ENCODE data around the gene PDGFC. TPM values are rescaled to one million over a fixed set of nuclear protein-coding genes. Genes with fewer than 3 reads are reported as not detected.

The PDGFC gene
- polyA plus RNA-seq, 3 donors: 2.5 to 5.0 (median 4.9) TPM

DNA sequence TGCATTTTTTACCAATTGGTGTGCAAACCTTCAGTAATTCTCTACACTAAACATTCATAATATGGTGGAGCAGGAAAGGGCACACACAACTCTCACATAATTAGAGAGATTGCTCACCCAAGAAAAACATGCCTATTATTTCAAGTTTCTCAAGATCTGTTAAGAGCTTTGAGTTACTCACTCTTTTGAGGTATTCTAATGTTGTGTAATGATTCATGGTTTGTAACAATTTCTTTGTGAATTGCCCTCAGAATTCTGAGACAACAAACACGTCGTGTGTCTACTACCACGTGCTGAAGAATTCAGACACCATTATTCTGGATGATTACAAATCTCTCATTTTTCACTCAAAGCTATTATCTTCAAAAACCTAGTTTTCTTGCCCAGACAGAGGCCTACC is 82.8 kb downstream of the PDGFC start:
- H3K27me3 ChIP-seq (ENCODE audit: control insufficient read depth in 2 of 2, insufficient read depth in 2 of 2, low read length in 2 of 2): no peaks in the 10 kb centered on the region
- no peak for TF ChIP-seq CTCF (IDR thresholded peaks at IDR 0.05)

GRCh38 chr4:156886481-156886880 is 85.1 kb downstream of the PDGFC start:
- H3K27me3 Mint-ChIP-seq (ENCODE audit: low read depth in 3 of 3): peaks cover 0 to 2% (median 0%) of the 10 kb centered on the region in 3 donors
- Histone ChIP-seq H3K9me3 (replicated peaks in 1 of 2; ENCODE audit: control insufficient read depth in 1 of 2, insufficient read depth in 1 of 2, low read length in 2 of 2) (peaks cover 0 to 3% of the 10 kb centered on the region in 2 donors), H3K79me2 (ENCODE audit: insufficient read depth, low read length) (no peaks in the 10 kb centered on the region), H3K27me3 (ENCODE audit: control insufficient read depth in 2 of 2, insufficient read depth in 2 of 2, low read length in 2 of 2) (no peaks in the 10 kb centered on the region), H3K9ac (ENCODE audit: insufficient read depth, low read length, poor library complexity, severe bottlenecking) (no peak overlapping the region), H3K36me3 (replicated peaks in 1 of 2; ENCODE audit: control insufficient read depth in 1 of 2, insufficient read depth in 2 of 2, low read length in 2 of 2) (no peaks in the 10 kb centered on the region), H4K20me1 (ENCODE audit: insufficient read depth, low read length) (no peaks in the 10 kb centered on the region), H3K4me3 (replicated peaks in 1 of 3; ENCODE audit: low read depth in 2 of 3, low read length in 3 of 3) (no peak overlapping the region), H2AFZ (ENCODE audit: insufficient read depth, low read depth, low read length, poor library complexity, severe bottlenecking) (no peak overlapping the region), H3K27ac (ENCODE audit: low read depth in 1 of 2, low read length in 2 of 2) (no peak overlapping the region), H3K4me2 (replicated peaks; ENCODE audit: extremely low read depth, low read length, poor library complexity, severe bottlenecking) (no peak overlapping the region), H3K4me1 (ENCODE audit: control insufficient read depth in 1 of 2, insufficient read depth in 2 of 2, low read length in 2 of 2) (peaks cover 10 to 22% of the 10 kb centered on the region in 2 donors)
- peaks cover 0 to 9% of the 10 kb centered on the region in 2 donors for H3K36me3 Mint-ChIP-seq
- no CpG with 5 or more reads among the region's 2 CpGs for WGBS (ENCODE audit: insufficient coverage)
- no peak overlapping the region for H3K4me3 Mint-ChIP-seq
- H3K27ac Mint-ChIP-seq: no peak overlapping the region
- H3K9me3 Mint-ChIP-seq: peaks cover 0 to 16% (median 6%) of the 10 kb centered on the region in 7 donors
- no peak for TF ChIP-seq CTCF (IDR thresholded peaks at IDR 0.05)
- peak in 2 of 3 donors; percentile 18 for DNase-seq
- H3K4me1 Mint-ChIP-seq: peaks cover 29% of the 10 kb centered on the region
- intact Hi-C loops (cut with micrococcal nuclease): no loop called here

More for the DNA sequence above, 82.8 kb downstream of the PDGFC start:
- H3K27me3 Mint-ChIP-seq (ENCODE audit: low read depth in 3 of 3): peaks cover 0 to 2% (median 0%) of the 10 kb centered on the region in 3 donors
- WGBS (ENCODE audit: insufficient coverage): 20% methylated on average over 3 of the region's 3 CpGs
- no peak overlapping the region for H3K4me3 Mint-ChIP-seq
- Histone ChIP-seq H3K4me2 (replicated peaks; ENCODE audit: extremely low read depth, low read length, poor library complexity, severe bottlenecking) (no peak overlapping the region), H3K9ac (ENCODE audit: insufficient read depth, low read length, poor library complexity, severe bottlenecking) (no peak overlapping the region), H2AFZ (ENCODE audit: insufficient read depth, low read depth, low read length, poor library complexity, severe bottlenecking) (no peak overlapping the region), H3K79me2 (ENCODE audit: insufficient read depth, low read length) (peaks cover 3% of the 10 kb centered on the region), H3K4me3 (replicated peaks in 1 of 3; ENCODE audit: low read depth in 2 of 3, low read length in 3 of 3) (no peak overlapping the region), H3K27ac (ENCODE audit: low read depth in 1 of 2, low read length in 2 of 2) (peak overlapping the region in 1 of 2 donors; percentile 43), H3K9me3 (replicated peaks in 1 of 2; ENCODE audit: control insufficient read depth in 1 of 2, insufficient read depth in 1 of 2, low read length in 2 of 2) (no peaks in the 10 kb centered on the region), H3K4me1 (ENCODE audit: control insufficient read depth in 1 of 2, insufficient read depth in 2 of 2, low read length in 2 of 2) (peaks cover 20 to 39% of the 10 kb centered on the region in 2 donors), H4K20me1 (ENCODE audit: insufficient read depth, low read length) (no peaks in the 10 kb centered on the region), H3K36me3 (replicated peaks in 1 of 2; ENCODE audit: control insufficient read depth in 1 of 2, insufficient read depth in 2 of 2, low read length in 2 of 2) (no peaks in the 10 kb centered on the region)
- H3K4me1 Mint-ChIP-seq: peaks cover 38% of the 10 kb centered on the region
- DNase-seq: peak; percentile 21 to 58 (median 50)
- intact Hi-C loops (cut with micrococcal nuclease): no loop called here
- H3K36me3 Mint-ChIP-seq: peaks cover 0 to 6% of the 10 kb centered on the region in 2 donors
- peak overlapping the region in 6 of 7 donors; percentile 13 to 52 (median 43) for H3K27ac Mint-ChIP-seq
- H3K9me3 Mint-ChIP-seq: peaks cover 0 to 10% (median 3%) of the 10 kb centered on the region in 7 donors

All from CD14-positive monocyte (primary cell).